ENCODE results near the gene CEP170.

CEP170 gene

GRCh38 chr1:243254927-243255790 is at the start of gene CEP170:
CEP170 (minus strand) TSS chr1:243255281; CDS start chr1:243225280, 30,001 bp downstream.
- DNase-seq = peak; percentile 89

- DNase-seq = no peak
Measured at GRCh38 chr1:243301059-243301458, 46.0 kb upstream of the CEP170 start.

GRCh38 chr1:243299069-243299468 is 44.0 kb upstream of the CEP170 start:
- DNase-seq = no peak

- DNase-seq = no peak
Measured at GRCh38 chr1:243294723-243295121, 39.6 kb upstream of the CEP170 start.

- no peak for DNase-seq
Measured at GRCh38 chr1:243293941-243294722, 39.1 kb upstream of the CEP170 start.

- DNase-seq = no peak
Measured at GRCh38 chr1:243292117-243292516, 37.0 kb upstream of the CEP170 start.

GRCh38 chr1:243291292-243291691 is 36.2 kb upstream of the CEP170 start:
- no peak for DNase-seq

DNA sequence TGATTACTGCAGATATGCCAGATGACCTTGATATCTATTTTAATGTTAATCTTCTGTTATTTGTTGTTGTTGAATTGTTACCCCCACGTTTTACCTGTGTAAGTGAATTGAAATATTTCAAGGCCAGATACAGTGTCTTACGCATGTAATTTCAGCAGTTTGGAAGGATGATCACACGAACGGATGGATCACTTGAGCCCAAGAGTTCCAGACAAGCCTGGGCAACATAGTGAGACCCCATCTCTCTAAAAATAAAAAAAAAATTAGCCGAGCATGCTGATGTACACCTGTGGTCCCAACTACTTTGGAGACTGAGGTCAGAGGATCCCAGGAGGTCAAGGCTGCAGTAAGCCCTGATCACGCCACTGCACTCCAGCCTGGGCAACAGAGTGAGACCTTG is 33.0 kb upstream of the CEP170 start:
- DNase-seq = no peak

- DNase-seq = peak; percentile 67
Measured at GRCh38 chr1:243287652-243288051, 32.6 kb upstream of the CEP170 start.

- no peak for DNase-seq
Measured at GRCh38 chr1:243287123-243287460, 32.0 kb upstream of the CEP170 start.

GRCh38 chr1:243286409-243287122 is 31.5 kb upstream of the CEP170 start:
- peak; percentile 15 for DNase-seq

DNA sequence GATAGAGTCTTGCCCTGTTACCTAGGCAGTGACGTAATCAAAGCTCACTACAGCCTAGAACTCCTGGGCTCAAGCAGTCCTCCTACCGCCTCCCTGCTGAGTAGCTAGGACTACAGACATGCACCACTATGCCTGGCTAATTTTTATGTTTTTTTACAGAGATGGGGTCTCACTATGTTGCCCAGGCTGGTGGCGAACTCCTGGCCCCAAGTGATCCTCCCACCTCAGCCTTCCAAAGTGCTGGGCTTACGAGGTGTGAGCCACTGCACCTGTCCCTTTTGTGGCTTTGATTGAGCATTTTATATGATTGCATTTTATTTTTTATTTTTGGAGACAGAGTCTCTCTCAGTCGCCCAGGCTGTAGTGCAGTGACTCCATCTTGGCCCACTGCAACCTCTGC is 26.6 kb upstream of the CEP170 start:
- DNase-seq = no peak

- DNase-seq = no peak
Measured at GRCh38 chr1:243280571-243281129, 25.6 kb upstream of the CEP170 start.

DNA sequence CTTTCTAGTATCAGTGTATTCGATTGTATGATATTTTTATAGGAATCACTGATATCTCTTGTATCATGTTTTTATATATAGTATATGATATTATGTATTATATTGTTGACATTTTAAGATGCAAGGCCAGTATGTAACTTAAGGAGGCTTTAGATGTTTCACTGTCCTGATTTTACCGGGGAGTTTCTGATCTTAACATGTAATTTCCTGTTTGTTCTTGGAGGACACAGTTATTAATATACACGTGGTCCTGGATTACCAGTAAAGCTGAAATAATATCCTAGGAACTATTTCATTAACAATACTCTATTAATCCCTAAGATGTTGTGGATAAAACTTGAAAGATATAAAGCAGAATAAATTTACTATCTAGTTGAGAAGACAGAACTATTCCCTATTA is 20.2 kb upstream of the CEP170 start:
- no peak for DNase-seq

DNA sequence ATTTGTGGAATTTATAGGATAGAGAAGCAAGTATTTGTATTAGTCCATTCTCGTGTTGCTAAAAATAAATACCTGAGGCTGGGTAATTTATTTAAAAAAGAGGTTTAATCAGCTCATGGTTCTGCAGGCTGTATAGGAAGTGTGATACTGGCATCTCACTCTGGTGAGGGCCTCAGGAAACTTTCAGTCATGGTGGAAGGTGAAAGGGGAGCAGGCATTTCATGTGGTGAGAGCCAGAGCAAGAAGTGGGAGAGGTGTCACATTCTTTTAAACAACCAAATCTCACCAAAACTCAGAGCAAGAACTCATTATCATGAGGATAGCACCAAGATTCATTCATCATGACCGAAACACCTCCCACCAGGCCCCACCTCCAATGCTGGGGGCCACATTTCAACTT is 18.9 kb upstream of the CEP170 start:
- no peak for DNase-seq

DNA sequence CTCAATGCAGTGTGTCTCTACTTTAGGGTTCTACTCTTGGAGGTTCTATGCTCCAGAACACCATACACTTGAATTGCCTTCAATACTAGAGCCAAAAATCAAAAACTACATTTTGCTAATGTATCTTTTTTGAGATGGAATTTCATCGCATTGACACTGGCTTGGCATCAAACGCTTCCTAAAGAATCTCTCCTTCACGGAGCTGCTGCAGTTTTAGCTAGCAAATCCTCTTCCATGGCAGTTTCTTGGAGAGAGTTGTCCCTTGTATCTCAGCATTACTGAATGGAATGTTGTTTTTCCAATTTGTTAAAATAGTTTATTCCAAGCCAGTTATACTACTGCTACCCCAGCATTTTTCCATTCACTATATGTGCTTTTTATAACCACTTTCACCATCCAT is 18.4 kb upstream of the CEP170 start:
- DNase-seq = no peak

DNA sequence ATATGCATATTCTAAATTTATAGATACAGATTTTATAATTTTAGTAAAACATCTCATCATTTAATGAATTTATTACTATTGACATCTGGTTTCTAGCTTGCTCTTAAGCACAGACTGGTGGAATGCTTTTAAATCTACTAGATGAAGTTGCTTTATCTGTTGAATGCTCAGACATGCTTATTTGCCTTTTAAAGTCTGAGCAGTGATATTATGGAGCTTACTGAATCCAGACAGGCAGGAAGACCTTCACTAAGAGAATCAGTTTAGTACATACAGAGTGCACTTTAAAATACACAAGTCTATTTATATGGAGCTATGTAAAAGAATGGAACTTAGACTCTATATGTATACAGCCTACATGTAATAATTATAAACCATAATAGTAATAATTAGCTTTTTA is 17.3 kb upstream of the CEP170 start:
- no peak for DNase-seq

DNA sequence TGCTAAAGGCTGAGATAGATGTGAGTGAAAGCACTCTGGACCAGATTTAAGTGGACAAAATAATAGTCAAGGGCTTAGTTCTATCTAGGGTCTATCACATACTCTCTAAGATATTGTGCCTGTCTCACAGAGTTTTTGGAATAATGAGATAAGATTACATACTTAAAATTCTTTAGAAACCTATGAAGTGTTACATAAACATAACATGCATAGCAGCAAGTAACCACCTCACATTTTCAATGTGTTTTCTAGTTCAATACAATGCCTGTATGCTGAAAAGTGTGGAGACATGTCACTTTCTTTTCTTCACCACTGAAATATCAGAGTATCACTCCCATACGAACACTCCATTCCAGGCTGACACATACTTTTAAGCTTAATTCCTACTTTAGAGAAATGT is 16.9 kb upstream of the CEP170 start:
- DNase-seq = no peak

DNA sequence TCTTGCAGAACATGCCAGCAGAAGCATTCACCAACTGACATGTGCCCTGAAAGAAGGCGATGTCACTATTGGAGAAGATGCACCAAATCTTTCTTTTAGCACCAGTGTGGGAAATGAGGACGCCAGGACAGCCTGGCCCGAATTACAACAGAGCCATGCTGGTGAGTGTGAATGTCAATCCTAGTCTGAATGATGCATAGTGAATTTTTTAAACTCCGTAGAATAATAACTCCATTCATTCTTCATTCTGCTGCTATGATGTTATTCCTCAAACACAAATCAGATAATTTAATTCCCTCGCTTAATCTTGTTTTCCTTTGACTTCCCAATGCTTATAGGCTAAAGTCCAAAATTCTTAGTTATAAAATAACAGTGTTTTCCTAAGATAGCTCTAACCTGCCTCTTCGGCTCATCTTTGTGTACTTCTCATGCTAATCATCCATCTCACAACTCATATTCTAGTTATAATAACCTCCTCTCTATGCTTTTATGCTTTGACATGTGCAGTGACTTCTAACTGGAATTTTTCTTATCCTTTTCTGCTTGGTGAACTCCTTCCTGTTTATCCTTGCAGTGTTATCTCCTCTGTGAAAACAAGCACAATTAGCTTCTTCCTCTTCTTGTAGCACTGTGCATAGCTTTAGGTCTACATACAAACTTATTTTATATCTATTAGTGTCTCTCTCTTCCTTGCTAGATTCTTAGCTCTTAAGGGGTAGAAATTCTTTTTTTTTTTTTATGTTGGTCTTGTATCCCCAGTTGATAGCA is 15.2 kb upstream of the CEP170 start:
- DNase-seq = no peak

DNA sequence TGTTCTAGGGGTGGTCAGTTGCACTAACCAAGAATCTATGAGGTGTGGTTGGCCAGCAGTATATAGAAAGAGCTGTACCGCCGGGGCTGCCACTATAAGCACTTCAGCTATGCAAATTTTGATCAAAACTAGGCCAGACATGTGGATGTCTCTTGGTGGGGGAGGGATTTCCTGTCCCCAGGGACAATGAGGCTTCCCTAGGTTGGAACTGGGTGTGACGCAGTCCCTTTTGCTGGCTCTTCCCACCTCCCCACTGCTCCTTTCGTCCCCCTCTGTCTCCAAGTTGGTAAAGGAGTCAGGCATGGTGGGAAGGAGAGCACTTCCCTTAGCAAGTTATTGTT is 14.3 kb upstream of the CEP170 start:
- no peak for DNase-seq

DNA sequence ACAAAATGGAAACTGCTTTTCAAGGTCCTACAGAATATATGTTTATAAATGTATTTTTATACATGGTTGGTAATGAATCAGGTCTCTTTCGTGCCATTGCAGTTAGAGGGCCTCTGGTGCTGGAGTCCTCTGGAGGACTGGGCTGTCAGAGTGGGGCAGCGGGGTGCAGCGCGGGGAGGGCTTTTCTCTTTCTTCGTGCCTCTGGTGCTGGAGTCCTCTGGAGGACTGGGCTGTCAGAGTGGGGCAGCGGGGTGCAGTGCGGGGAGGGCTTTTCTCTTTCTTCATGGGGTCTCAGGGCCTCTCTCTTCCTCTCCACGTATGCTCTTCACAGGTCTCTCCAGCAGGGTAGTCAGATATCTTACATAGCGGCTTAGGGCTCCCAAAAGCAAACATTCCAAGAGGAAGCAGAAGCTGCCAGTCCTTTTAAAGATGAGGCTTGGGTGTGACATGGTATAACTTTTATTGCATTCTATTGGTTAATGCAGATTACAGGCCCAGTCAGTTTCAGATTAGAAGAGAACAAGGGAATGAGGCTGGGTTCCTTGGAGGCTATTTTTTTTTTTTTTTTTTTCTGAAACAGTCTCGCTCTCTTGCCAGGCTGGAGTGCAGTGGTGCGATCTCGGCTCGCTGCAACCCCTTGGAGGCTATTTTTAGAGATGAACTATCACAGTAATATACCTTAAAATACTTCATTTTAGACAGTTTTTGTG is 13.8 kb upstream of the CEP170 start:
- DNase-seq = no peak

All from activated CD4-positive, alpha-beta T cell treated with anti-CD3 and anti-CD28 coated beads, Interleukin-2, Interleukin-6, amounts not matched to agents 100 ng/mL and 50 ng/mL, durations not matched to agents 16 hours and 8 hours (primary cell).